Testis (tissue), 3 donors: Measurements from ENCODE around the gene SLC35F2. TPM values are rescaled to one million over a fixed set of nuclear protein-coding genes. Genes with fewer than 3 reads are reported as not detected.

ENCODE experiments used
- DNase-seq: peaks from one replicate; pipeline ENCODE4 v3.0.0-alpha.2; 2019
- H3K27ac ChIP-seq, 2 donors: fragments of 200-600 bp; sonication (generic); one replicate each; pipeline ENCODE4 v1.5.1; 2019
- H3K27me3 ChIP-seq: fragments of 200-600 bp; sonication (generic); one replicate; pipeline ENCODE4 v1.5.1; 2019
- H3K36me3 ChIP-seq: fragments of 200-600 bp; sonication (generic); one replicate; pipeline ENCODE4 v1.5.1; 2017; ENCODE audit warnings: low read depth; ENCODE audit errors: missing control alignments
- H3K4me1 ChIP-seq: fragments of 200-600 bp; sonication (generic); one replicate; pipeline ENCODE4 v1.5.1; 2019
- H3K4me3 ChIP-seq, 2 donors: fragments of 200-600 bp; sonication (generic); one replicate each; pipeline ENCODE4 v1.5.1; 2017 to 2019
- H3K9me3 ChIP-seq: fragments of 200-600 bp; sonication (generic); one replicate; pipeline ENCODE4 v1.5.1; 2017
- CTCF ChIP-seq, 3 experiments: fragments of 450-650 bp in 2 of 3; fragments of 200-600 bp in 1 of 3; sonication (generic) in 1 of 3; IDR thresholded peaks; one replicate each; pipeline ENCODE4 v1.5.1; 2016 to 2019; ENCODE audit warnings: antibody characterized with exemption in 3 of 3, mild to moderate bottlenecking in 2 of 3, moderate library complexity in 1 of 3
- POLR2A ChIP-seq: fragments of 450-650 bp; IDR thresholded peaks from one replicate; pipeline ENCODE4 v1.6.1; 2017; ENCODE audit warnings: antibody characterized with exemption, mild to moderate bottlenecking, moderate library complexity
- WGBS, 2 donors: methylation state at CpG; one replicate each; pipeline ENCODE4 v1.1.5; 2018; 5-methylcytosine and 5-hydroxymethylcytosine counted together
- intact Hi-C: fragments of 100-400 bp; cut with DNase I; formaldehyde crosslinking; loops from one replicate; pipeline ENCODE4 v1.15.1; 2023; ENCODE audit warnings: low total_unique reads
- polyA plus RNA-seq: library from polyadenylated mRNA; stranded (reverse); fragments of 350-450 nt; fragmentation: Illumina TruSeq; extraction: RNeasy Lipid Tissue Mini Kit (QIAGEN cat#74804); gene quantifications from one replicate; pipeline ENCODE4 v1.2.3, GENCODE V29; 2014; ENCODE audit warnings: low read depth, low replicate concordance; ENCODE audit not compliant: insufficient read depth
- total RNA-seq, 2 donors: library from RNA; depleted of rRNA; stranded (reverse); fragments of >200 nt; gene quantifications; one replicate each; pipeline ENCODE4 v1.2.3, GENCODE V29; 2016

SLC35F2 gene
- total and polyA plus RNA-seq, 3 donors from 2014 or later = 7.8 to 12.9 (median 8.0) TPM

- Histone ChIP-seq H3K9me3 (no peaks in the 10 kb centered on the region), H3K36me3 (no peaks in the 10 kb centered on the region), H3K27ac (peak overlapping the region in 1 of 2 donors; percentile 29), H3K4me1 (peaks cover 3% of the 10 kb centered on the region), H3K4me3 (peak overlapping the region; percentile 58 to 72), H3K27me3 (no peaks in the 10 kb centered on the region)
- intact Hi-C loops = no loop called here
- no peak for TF ChIP-seq CTCF (IDR thresholded peaks at IDR 0.05)
- WGBS, 2 donors = 21 to 23% methylated on average over 12 to 16 of the region's 16 CpGs
- no peak for DNase-seq
Observed at GRCh38 chr11:107857550-107858216, 904 bp downstream of the SLC35F2 start.

GRCh38 chr11:107856981-107857517 lies 1.5 kb downstream of the SLC35F2 start:
- WGBS, 2 donors = 19 to 33% methylated on average over 7 of the region's 7 CpGs
- no peak overlapping the region for H3K27ac ChIP-seq

GRCh38 chr11:107856180-107856980 lies 2.2 kb downstream of the SLC35F2 start:
- DNase-seq = peak; percentile 15
- no peaks in the 10 kb centered on the region for H3K36me3 ChIP-seq
- H3K27me3 ChIP-seq = no peaks in the 10 kb centered on the region
- H3K9me3 ChIP-seq = no peaks in the 10 kb centered on the region
- intact Hi-C loops = no loop called here
- WGBS, 2 donors = 66 to 81% methylated on average over 10 of the region's 10 CpGs
- peaks cover 3% of the 10 kb centered on the region for H3K4me1 ChIP-seq
- H3K4me3 ChIP-seq = no peak overlapping the region
- H3K27ac ChIP-seq = no peak overlapping the region
- TF ChIP-seq CTCF (IDR thresholded peaks at IDR 0.05) (no peak), POLR2A (no peak)

More at GRCh38 chr11:107856981-107857517, 1.5 kb downstream of the SLC35F2 start:
- no peaks in the 10 kb centered on the region for H3K36me3 ChIP-seq
- H3K9me3 ChIP-seq = no peaks in the 10 kb centered on the region
- no peak overlapping the region for H3K4me3 ChIP-seq
- peaks cover 3% of the 10 kb centered on the region for H3K4me1 ChIP-seq
- TF ChIP-seq CTCF (IDR thresholded peaks at IDR 0.05) = no peak
- TF ChIP-seq POLR2A = no peak
- peak; percentile 26 for DNase-seq
- H3K27me3 ChIP-seq = no peaks in the 10 kb centered on the region
- intact Hi-C loops = no loop called here

- no peaks in the 10 kb centered on the region for H3K27me3 ChIP-seq
- H3K9me3 ChIP-seq = no peaks in the 10 kb centered on the region
- TF ChIP-seq CTCF (IDR thresholded peaks at IDR 0.05) (no peak), POLR2A (no peak)
- intact Hi-C loops = no loop called here
- 89 to 97% methylated on average over 6 of the region's 6 CpGs for WGBS, 2 donors
- no peak overlapping the region for H3K4me3 ChIP-seq
- H3K36me3 ChIP-seq = no peaks in the 10 kb centered on the region
- H3K27ac ChIP-seq = no peak overlapping the region
- peaks cover 3% of the 10 kb centered on the region for H3K4me1 ChIP-seq
- DNase-seq = no peak
Observed at GRCh38 chr11:107853070-107853469, 5.5 kb downstream of the SLC35F2 start.
